ENCODE results near the gene SAP130. TPM values are rescaled to one million over a fixed set of nuclear protein-coding genes. Genes with fewer than 3 reads are reported as not detected.
A peak's percentile ranks its signal among the peaks of the same experiment; 100 is the strongest.

SAP130 gene
- total RNA-seq, 1 experiment from 2014 or later: 18.8 TPM

DNA sequence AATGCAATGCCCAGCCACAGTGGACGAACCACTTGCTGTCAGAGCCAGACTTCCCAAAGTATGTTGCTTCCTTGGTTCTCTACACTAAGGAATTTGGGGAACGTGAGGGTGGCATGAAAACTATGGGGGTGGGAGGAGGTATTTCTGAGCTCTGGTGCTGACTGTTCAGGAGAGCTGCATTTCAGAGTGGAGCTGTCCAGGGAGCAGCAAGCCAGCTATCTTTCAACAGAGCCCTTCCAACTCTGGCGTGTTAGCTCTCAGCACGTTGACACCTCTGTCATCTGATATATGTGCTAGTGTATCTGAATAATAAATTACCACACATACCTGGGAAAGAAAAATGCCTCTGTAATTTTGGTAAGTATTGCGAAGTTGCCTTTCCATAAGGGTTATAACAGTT is 66.1 kb downstream of the SAP130 start:
- no peak for DNase-seq (ENCODE audit: unreplicated experiment)
- Mint-ChIP-seq H3K36me3 (ENCODE audit: insufficient read depth, unreplicated experiment) (peaks cover 43% of the 10 kb centered on the region), H3K27ac (ENCODE audit: low read depth, unreplicated experiment) (no peak overlapping the region), H3K27me3 (ENCODE audit: insufficient read depth, unreplicated experiment) (no peaks in the 10 kb centered on the region), H3K4me1 (ENCODE audit: insufficient read depth, unreplicated experiment) (no peaks in the 10 kb centered on the region), H3K9me3 (ENCODE audit: unreplicated experiment) (no peaks in the 10 kb centered on the region), H3K4me3 (ENCODE audit: unreplicated experiment) (no peak overlapping the region)
- CTCF ChIA-PET: no interaction called here
- intact Hi-C loops (cut with micrococcal nuclease): no loop called here
- BruUV-seq (replicated peaks): no TSS peak
- TF ChIP-seq, protein P1, sequence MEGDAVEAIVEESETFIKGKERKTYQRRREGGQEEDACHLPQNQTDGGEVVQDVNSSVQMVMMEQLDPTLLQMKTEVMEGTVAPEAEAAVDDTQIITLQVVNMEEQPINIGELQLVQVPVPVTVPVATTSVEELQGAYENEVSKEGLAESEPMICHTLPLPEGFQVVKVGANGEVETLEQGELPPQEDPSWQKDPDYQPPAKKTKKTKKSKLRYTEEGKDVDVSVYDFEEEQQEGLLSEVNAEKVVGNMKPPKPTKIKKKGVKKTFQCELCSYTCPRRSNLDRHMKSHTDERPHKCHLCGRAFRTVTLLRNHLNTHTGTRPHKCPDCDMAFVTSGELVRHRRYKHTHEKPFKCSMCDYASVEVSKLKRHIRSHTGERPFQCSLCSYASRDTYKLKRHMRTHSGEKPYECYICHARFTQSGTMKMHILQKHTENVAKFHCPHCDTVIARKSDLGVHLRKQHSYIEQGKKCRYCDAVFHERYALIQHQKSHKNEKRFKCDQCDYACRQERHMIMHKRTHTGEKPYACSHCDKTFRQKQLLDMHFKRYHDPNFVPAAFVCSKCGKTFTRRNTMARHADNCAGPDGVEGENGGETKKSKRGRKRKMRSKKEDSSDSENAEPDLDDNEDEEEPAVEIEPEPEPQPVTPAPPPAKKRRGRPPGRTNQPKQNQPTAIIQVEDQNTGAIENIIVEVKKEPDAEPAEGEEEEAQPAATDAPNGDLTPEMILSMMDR (IDR thresholded peaks at IDR 0.05; ENCODE audit: unreplicated experiment): no peak
- POLR2A ChIA-PET: interaction anchor here (0.7 kb wide), 1 partner anchor 346 kb away, joined by 3 read pairs; no protein-coding TSS in a partner anchor

DNA sequence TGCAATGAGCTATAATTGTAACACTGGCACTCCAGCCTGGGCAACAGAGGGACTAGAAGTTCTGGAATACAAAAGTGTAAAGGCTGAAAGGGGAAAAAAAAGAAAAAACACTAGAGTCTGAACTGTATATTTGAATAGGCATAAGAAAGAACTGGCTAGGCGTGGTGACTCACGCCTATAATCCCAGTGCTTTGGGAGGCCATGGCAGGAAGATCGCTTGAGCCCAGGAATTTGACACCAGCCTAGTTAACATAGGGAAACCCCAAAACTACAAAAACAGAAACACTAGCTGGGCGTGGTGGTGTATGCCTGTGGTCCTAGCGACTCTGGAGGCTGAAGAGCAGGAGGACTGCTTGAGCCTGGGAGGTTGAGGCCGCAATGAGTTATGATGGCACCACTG is 70.6 kb downstream of the SAP130 start:
- POLR2A ChIA-PET: no interaction called here
- peak; percentile 15 for DNase-seq (ENCODE audit: unreplicated experiment)
- CTCF ChIA-PET: no interaction called here
- no TSS peak for BruUV-seq (replicated peaks)
- H3K27me3 Mint-ChIP-seq (ENCODE audit: insufficient read depth, unreplicated experiment): no peaks in the 10 kb centered on the region
- no peaks in the 10 kb centered on the region for H3K9me3 Mint-ChIP-seq (ENCODE audit: unreplicated experiment)
- H3K4me1 Mint-ChIP-seq (ENCODE audit: insufficient read depth, unreplicated experiment): no peaks in the 10 kb centered on the region
- intact Hi-C loops (cut with micrococcal nuclease): no loop called here
- H3K27ac Mint-ChIP-seq (ENCODE audit: low read depth, unreplicated experiment): no peak overlapping the region
- TF ChIP-seq, protein P1 (IDR thresholded peaks at IDR 0.05; ENCODE audit: unreplicated experiment): no peak
- H3K36me3 Mint-ChIP-seq (ENCODE audit: insufficient read depth, unreplicated experiment): peaks cover 25% of the 10 kb centered on the region
- H3K4me3 Mint-ChIP-seq (ENCODE audit: unreplicated experiment): no peak overlapping the region

DNA sequence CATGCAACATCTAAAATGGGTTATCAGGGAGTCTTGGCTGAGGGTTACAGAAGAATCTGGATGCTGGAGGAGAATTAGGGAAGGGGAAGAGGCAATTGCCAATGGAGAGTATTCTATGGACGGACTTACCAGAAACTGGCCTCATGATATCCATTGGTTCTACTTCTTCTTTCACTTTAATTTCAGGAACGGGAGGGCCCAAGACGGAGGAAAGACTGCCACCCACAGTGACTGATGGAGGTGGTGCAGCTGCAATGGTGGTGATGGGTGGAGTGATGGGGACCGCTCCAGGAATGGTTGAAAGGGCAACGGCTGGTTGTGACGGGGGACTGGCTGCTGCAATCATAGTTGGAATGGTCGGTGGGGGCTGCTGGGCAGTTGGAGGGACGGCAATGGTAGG is 73.0 kb downstream of the SAP130 start:
- BruUV-seq (replicated peaks): no TSS peak
- H3K27ac Mint-ChIP-seq (ENCODE audit: low read depth, unreplicated experiment): no peak overlapping the region
- ChIA-PET POLR2A (no interaction called here), CTCF (no interaction called here)
- no peaks in the 10 kb centered on the region for H3K4me1 Mint-ChIP-seq (ENCODE audit: insufficient read depth, unreplicated experiment)
- no peaks in the 10 kb centered on the region for H3K9me3 Mint-ChIP-seq (ENCODE audit: unreplicated experiment)
- intact Hi-C loops (cut with micrococcal nuclease): no loop called here
- H3K4me3 Mint-ChIP-seq (ENCODE audit: unreplicated experiment): no peak overlapping the region
- no peaks in the 10 kb centered on the region for H3K27me3 Mint-ChIP-seq (ENCODE audit: insufficient read depth, unreplicated experiment)
- H3K36me3 Mint-ChIP-seq (ENCODE audit: insufficient read depth, unreplicated experiment): peaks cover 23% of the 10 kb centered on the region
- no peak for DNase-seq (ENCODE audit: unreplicated experiment)
- TF ChIP-seq, protein P1 (IDR thresholded peaks at IDR 0.05; ENCODE audit: unreplicated experiment): no peak

DNA sequence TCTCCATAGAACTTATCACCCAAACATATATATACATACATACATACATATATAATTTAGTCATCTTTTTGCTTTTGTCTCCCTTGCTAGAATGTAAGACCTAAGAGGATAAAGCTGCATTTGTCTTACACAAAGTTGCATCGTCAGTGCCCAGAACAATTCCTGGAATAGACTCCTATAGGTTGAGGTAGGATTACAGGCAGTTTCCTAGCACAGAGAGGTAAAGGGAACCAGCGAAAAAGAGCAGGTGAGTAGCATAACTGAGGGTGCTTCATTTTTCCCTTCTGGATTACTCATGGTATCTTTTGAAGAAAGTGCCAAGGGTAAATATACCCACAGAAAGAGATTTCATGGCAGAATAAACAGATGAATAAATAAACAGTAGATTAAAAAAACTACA is 74.0 kb downstream of the SAP130 start:
- intact Hi-C loops (cut with micrococcal nuclease): no loop called here
- H3K27me3 Mint-ChIP-seq (ENCODE audit: insufficient read depth, unreplicated experiment): no peaks in the 10 kb centered on the region
- no peak for DNase-seq (ENCODE audit: unreplicated experiment)
- no peaks in the 10 kb centered on the region for H3K9me3 Mint-ChIP-seq (ENCODE audit: unreplicated experiment)
- H3K27ac Mint-ChIP-seq (ENCODE audit: low read depth, unreplicated experiment): no peak overlapping the region
- ChIA-PET POLR2A (interaction anchor here (0.6 kb wide), 1 partner anchor 9 kb away, joined by 3 read pairs; no protein-coding TSS in a partner anchor), CTCF (interaction anchor here (0.7 to 0.9 kb wide), 2 partner anchors 109 to 1160 kb away, joined by 3 read pairs; no protein-coding TSS in a partner anchor)
- H3K4me1 Mint-ChIP-seq (ENCODE audit: insufficient read depth, unreplicated experiment): no peaks in the 10 kb centered on the region
- no peak overlapping the region for H3K4me3 Mint-ChIP-seq (ENCODE audit: unreplicated experiment)
- peaks cover 26% of the 10 kb centered on the region for H3K36me3 Mint-ChIP-seq (ENCODE audit: insufficient read depth, unreplicated experiment)
- BruUV-seq (replicated peaks): no TSS peak
- TF ChIP-seq, protein P1 (IDR thresholded peaks at IDR 0.05; ENCODE audit: unreplicated experiment): no peak

All from MCF 10A (cell line).